Stimulated activated CD4-positive, alpha-beta T cell treated with anti-CD3 and anti-CD28 coated beads, Interleukin-12 subunit alpha, Interleukin-12 subunit beta, amount 100 ng/mL, for 4 hours (primary cell): Measurements from ENCODE around the gene EEF2K.
"Not testable (repeated sequence)": the region's sequence is repeated elsewhere in the genome, so short reads cannot be mapped to it uniquely, and the experiment has no call there.

Source experiments
- DNase-seq: peaks from one replicate; pipeline ENCODE4 v3.0.0-alpha.2; 2020

The EEF2K gene

DNA sequence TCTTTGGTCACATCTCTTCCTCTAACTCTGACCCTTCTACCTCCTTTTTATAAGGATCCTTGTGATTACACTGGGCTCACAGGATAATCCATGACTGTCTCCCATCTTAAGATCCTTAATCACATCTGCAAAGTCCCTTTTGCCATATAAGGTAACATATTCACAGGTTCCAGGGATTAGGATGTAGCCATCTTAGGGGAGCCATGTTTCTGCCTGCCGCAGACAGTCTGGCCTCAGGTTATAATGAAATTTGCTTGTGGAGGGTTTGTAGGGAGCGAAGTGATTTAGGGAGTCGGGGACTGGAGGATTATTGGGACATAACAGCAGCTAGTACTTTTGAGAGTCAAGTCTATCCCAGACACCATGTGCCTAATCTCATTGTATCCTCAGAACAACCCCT, 7.7 kb downstream of the EEF2K start:
- no peak for DNase-seq

DNA sequence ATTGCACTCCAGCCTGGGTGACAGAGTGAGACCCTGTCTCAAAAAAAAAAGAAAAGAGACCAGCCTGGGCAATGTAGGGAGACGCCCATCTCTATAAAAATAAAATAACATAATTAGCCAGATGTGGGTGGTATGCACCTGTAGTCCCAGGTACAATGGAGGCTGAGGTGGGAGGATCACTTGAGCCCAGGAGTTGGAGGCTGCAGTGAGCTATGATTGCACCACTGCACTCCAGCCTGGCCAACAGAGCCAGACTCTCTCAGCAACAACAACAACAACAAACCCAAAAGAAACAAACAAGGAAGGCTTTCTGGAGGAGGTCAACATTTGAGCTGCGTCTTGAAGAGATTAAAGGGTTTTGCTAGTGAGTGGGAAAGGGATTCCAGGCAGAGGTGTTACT, 8.3 kb downstream of the EEF2K start:
- no peak for DNase-seq

DNA sequence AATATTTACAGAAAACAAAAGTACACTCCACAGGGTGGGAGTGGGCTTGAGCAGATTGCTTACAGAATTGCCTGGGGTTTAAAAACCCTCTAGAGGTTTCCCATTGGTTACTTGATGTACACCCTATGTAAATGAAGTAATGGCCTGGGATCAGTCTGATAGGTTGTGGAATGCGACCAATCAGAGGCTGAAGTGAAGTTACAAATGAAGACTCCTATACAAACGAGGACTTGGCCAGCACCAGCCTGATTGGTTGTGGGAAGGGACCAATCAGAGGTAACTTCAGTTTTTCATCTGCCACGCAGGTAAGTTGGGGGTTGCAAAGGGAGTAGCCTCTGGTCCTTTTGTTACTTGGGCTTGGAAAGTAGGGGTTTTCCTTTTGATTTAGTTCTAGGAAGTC, 8.8 kb downstream of the EEF2K start:
- no peak for DNase-seq

DNA sequence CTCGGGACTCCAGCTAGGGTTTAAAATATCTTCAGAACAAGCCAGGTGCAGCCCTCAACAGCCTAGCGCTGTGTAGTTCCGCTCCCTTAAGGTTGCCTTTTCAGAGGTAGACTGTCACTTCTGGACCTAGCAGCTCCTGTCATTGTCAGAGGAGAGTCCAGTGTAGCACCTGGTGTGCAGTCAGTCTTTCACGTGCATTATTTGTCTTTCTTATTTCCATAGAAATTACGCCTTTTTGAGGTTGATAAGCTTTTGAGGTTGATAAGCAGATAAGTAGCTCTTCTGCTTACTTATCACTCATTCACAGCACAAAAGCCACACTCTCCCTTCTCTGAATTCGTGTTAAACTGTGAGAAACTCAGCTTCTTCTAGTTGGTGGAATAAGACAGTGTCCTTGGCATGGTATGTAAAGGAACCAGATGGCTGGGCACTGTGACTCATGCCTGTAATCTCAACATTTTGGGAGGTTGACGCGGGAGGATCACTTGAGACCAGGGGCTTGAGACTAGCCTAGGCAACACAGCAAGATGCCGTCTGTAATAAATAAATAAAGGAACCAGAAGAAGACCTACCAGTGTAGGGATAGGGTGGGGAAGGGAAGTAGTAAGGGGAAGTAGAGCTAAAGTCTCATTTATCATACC, 10.2 kb downstream of the EEF2K start:
- DNase-seq: no peak

DNA sequence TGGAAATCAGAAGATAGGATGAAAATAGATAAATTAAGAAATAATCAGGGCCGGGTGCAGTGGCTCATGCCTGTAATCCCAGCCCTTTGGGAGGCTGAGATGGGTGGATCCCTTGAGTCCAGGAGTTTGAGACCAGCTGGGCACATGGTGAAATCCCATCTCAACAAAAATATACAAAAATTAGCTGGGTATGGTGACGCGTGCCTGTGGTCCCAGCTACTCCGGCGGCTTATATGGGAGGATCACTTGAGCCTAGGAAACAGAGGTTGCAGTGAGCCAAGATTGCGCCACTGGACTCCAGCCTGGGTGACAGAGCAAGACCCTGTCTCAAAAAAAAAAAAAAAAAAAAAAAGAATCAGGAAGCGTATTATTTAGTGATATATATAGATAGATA, 10.8 kb downstream of the EEF2K start:
- DNase-seq: not testable (repeated sequence)

DNA sequence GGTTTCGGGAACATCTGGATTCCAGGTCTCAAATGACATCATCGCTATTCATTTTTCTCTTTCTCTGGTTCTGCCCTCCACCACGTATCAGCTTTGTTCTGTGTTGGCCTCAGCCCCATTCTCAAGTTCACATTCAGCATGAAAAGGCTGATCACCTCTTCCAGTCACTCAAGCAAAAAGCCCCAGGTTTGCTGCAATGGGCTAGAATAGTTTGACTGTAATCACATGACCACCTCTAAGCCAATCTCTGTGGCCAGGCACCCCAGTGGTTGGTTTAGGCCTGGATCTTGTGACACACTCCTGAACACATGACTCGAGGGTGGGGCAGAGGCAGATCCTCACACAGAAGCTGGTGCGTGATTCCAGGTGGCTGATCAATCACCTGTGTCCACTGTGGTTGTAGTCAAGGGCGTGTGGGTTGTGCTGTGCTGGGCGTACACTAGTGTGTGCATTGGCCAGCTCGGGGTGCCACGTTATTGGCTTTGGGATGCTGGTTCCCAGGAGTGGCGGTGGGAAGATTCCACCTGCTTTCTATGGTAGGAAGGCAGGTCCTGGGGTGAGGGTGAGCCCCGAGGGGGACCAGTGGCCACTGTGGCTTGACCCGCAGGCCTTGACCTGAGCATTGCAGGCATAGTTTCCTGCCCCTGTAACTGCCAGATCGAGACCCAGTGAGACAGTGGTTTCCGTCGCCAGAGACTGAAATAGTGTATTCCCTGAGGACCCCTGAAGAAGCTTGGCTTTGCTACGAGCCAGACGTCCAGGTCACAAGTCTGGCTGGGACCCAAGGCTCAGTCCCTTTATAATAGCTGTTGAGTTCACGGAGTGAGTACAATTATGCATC, 12.0 kb downstream of the EEF2K start:
- DNase-seq: no peak

DNA sequence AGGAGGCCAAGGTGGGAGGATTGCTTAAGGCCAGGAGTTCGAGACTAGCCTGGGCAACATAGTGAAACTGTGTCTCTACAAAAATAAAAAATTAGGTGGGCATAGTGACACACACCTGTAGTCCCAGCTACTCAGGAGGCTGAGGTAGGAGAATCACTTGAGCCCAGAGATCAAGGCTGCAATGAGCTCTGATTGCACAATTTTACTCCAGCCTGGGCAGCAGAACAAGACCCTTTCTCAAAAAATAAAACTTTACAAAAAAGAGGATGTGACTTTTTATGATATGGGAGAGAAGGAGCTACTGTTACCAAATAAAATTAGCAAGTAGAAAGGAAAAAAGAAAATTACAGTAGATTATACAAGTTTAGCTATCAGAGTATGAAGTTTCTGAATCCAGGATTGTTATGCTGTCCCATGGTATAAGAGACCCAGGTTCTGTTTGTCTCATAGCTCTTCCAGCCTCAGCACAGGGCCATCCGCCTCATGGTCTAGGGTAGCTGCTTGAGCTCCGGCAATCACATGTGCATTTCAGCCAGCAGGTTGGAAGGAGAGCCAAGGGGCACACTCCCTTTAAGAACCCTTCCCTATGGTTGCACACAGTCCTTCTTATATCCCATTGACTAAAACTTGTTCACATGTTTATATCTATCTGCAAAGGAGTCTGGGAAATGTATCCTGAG, 13.5 kb downstream of the EEF2K start:
- DNase-seq: no peak

DNA sequence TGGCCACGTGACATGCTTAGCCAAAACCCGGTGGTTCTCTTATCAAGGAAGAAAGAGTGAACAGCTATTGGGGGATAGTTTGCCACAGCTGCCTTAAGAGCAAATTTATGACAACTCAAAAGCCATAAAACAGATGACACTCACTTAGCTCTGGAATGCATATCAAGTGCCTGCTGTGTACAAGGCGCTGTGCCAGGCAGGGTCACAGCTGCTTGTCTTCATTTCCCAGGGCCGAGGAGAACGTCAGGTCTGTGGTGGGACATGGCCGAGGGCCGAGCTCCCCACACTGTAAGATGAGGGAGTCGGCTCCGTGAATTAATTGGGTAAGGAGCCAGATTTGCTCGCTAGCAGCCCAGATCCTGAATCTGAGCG, 14.0 kb downstream of the EEF2K start:
- DNase-seq: no peak

DNA sequence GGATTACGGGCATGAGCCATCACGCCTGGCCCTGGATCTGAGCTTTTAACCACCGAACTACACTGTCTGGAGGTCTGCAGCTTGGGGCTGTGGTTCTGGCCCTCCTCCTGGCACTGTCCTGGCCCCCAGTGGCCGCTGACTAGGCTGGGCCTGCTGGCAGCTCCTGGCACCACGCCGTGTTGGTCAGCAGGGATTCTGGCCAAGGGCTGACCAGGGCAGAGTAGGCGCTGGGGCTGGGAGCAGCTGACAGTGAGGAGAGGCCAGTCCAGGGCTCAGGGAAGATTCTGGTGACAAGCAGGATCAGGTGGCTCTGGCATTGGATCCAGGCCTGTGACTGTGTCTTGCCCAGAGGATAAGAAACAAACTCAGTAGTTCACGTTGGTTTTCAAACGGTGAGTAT, 14.6 kb downstream of the EEF2K start:
- no peak for DNase-seq

DNA sequence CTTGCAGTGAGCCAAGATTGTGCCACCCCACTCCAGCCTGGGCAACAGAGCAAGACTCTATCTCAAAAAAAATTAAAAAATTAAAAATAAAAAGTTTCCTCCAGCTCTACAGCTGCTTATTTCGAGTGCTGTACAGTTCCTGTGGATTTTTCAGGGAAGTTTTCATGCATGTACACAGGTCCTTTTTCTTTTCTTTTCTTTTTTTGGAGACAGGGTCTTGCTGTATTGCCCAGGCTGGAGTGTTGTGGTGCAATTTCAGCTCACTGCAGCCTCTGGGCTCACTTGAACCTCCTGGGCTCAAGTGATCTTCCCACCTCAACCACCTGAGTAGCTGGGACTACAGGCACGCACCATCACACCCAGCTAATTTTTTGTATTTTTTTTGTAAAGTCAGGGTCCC, 15.9 kb downstream of the EEF2K start:
- no peak for DNase-seq

DNA sequence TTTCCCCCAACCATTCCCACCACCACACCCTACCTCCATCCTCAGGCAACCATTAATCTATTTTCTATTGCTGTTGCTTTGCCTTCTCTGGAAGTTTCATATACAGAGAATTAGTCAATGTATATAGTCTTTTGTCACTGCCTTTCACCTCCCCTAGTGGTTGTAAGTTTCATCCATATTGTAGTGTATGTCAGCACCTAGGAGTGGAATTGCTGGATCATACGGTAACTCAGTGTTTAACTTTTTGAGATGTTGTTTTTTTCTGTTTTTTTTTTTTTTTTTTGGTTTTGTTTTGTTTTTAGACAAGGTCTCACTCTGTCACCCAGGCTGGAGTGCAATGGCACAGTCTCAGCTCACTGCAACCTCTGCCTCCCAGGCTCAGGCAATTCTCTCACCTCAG, 16.9 kb downstream of the EEF2K start:
- DNase-seq: no peak

DNA sequence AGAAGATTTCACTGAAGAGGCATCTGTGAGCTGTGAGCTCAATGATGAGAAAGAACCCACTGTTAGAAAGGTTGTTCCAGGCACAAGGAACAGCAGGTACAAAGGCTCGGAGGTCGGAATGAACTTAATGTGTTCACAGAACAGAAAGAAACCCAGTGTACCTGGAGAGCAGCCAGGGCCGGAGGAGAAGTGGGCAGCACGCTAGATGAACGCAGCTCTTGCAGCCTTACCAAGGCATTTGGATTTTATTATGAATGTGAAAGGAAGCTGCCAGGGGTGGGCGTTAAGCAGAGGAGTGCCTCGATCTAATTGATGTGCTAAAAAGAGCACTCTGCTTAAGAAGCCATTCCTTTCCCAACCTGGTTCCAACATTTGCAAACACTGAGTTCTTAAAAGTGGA, 19.0 kb downstream of the EEF2K start:
- no peak for DNase-seq

DNA sequence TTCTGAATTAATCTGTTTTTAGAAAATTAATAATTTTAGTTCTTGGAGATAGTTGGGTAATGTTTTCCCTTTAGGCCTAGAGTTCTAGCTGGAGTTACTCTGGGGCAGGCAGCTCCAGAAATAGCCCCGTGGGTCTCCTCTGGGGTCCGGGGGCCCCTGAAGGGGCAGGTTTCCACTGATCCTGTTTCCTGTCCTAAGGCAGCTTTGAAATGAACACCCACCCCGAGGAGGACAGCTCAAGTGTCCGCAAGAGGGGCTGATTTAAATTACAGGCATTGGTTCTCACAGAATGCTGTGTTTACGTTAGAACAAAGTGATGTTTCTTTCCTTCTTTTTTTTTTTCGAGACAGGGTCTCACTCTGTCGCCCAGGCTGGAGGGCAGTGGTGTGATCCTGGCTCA, 23.8 kb downstream of the EEF2K start:
- DNase-seq: no peak

DNA sequence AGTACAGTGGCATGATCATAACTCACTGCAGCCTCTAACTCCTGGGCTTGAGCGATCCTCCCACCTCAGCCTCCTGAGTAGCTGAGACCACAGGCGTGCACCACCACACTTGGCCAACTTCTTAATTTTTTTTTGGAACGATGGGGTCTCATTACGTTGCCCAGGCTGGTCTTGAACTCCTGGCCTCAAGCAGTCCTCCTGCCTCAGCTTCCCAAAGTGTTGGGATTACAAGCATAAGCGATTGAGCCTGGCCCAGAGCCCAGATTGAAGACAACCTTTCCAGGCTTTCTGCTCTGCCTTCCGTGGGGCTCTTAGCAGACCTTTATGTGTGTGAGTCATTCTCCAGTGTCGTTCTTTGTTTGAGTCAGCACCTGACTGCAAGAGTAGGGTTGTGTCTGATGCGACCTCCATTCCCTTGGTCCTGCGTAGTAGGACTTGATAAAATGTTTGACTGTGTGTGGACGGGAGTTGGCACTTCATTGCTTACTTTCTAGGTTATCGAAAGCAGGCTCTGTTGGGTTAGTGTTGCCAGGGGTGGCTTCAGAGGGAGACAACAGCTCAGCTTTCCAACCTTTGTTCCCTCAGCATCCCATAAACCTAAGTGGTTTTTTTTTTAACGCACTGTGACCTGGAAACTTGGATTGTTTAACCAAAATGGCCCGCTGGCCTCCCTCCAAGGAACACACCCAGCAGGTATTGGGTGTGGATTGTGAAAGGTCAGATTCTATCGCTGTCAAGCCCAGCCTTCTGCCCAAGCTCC, 26.4 kb downstream of the EEF2K start:
- DNase-seq: peak; percentile 17

DNA sequence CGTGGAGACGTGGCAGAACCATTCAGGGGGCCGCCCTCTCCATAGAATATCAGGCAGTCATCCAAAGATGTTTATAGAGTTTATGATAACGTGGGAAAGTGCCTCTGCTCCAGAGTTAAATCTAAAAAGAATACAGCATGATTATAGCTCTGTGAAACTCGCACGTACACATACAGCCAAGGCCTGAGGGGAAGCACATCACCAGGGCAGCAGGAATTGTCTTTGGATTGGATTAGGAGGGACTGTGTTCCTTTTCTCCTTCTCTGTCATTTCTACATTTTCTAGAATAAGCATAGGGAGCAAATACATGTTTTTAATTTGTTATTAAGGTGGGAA, 26.9 kb downstream of the EEF2K start:
- DNase-seq: no peak

DNA sequence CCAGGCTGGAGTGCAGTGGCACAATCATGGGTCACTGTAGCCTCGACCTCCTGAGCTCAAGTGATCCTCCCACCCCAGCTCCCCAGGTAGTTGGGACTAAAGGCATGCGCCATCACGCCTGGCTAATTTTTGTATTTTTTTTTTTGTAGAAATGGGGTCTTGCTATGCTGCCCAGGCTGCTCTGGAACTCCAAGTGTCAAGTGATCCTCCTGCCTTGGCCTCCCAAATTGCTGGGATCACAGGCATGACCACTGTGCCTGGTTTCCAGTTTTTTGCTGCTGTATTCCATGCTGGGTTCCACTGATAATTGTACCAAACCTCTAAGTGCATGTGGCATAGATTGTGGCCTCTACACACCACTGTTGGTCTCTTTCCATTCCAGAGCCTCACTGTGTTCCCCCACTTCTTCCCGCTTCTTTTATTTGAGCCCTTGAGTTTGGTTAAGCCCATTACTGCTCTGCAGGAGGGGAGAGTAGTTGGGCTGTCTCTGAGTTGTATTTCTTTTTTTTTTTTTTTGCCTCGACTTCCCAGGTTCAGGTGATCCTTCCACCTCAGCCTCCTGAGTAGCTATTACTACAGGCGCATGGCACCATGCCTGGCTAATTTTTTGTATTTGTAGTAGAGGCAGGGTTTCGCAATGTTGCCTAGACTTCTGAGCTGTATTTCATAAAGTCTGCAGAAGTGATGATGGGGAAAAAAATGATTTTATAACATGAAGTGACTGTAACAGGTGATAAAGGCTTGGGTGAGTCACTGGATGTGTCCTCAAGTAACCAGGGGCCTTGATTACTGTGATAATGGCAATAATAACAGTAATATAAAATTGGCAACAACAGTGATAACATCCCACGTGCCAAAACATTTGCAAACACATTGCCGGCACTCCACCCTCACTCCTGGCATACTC, 30.0 kb downstream of the EEF2K start:
- DNase-seq: no peak

DNA sequence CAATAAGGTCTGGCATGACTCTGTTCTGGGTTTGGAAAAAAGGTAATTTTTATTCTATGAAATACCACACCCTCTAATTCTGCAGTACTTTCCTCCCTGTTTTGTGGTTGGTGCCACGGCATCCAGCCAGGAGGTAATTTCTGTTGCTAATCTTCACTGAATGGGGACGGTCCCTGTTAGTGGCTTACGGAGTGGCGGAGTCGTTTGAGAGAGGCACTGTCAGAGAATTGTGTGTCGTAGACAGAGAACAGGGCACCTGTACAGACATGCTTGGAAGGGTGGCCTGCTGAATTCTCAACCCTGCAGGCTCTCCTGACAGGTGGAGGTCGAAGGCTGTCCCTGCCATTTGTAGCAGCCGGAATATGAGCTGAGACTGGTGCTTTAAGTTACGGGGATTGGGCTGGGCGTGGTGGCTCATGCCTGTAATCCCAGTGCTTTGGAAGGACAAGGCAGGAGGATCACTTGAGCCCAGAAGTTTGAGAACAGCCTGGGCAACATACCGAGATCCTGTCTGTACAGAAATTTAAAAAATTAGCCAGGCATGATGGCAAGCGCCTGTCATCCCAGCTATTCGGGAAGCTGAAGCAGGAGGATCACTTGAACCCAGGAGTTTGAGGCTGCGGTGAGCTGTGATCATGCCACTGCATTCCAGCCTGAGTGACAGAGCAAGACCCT, 33.2 kb downstream of the EEF2K start:
- DNase-seq: no peak

DNA sequence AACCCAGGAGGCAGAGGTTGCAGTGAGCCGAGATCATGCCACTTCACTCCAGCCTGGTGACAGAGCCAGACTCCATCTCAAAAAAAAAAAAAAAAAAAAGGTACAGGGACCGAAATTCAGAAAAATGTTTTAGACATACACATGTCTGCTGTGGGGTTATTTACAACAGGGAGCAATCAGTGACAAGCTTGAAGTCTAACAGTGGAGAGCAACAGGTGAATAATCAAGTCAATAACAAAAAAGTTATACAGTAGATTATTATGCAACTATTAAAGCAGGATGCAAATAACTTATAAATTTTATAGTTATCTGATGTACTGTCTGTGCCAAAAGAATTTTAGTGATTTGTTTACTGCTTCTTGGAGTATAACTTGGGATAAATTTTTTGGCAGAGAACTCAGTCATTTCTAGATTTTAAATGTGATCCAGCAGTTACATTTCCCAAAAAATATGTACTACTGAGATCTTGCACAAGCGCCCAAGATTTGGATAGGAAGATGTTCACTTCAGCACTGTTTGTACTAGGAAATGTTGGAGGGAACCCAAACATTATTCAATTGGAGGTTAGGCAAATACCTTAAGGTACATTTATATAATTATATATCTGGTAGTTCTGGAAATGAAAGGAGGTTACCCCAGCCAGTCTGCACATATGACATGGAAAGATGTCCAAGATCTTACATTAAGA, 34.1 kb downstream of the EEF2K start:
- DNase-seq: no peak

DNA sequence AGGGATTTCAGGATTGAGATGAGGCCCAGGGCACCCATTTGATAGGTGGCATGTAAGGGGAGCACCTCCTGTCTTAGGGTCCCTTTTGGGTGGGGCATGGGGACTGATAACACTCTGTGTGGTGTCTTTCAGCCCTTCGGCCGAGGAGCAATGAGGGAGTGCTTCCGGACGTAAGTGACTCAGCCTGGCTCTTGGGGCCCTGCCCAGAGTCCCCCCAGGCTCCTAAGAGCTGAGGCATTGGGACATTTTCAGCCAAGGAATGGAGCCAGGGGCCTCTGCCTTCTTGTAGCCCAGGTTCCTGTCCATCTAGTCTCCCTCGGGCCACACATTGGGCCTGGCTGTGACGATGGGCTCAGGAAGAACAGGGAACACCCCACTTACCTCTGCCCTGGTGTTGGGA, 44.4 kb downstream of the EEF2K start:
- DNase-seq: no peak

DNA sequence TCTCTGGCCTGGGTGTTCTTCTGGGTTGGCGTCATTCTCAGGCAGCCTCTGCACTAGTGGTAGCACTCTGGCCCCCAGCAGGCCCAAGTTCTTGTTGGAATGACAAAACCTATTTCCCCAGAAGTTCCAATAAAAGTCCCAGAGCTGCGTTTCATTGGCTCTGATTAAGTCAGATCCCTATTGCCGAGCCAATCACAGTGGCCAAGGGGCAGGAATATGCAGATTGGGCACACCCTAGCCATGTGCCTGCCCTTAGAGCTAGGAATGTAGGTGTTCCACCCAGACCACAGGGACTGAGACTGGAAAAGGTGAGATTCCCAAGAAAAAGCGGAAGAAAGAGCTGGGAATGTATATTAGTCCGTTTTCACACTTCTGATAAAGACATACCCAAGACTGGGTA, 46.2 kb downstream of the EEF2K start:
- no peak for DNase-seq

DNA sequence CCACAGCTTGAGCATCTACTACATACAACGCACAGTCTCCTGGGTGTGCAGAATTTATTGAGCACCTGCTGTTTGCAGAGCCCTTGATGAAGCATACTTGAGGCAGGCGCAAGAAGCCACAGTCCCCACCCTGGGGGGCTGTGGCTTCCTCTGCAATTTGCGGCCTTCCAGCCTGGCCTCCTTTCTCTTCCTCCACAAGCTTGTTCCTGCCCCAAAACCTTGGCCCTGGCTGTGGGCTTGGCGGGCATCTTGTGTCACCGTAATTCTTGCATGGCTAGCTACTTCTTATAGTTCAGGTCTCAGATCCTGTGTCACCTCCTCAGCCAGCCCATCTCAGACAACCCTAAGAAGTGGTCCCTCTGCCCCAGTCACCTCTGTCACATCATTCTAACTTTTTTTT, 47.2 kb downstream of the EEF2K start:
- DNase-seq: no peak
